Upper lobe of left lung (tissue), 4 donors: ENCODE measurements around the gene SRGAP2B.
"Not testable (repeated sequence)": the region's sequence is repeated elsewhere in the genome, so short reads cannot be mapped to it uniquely, and the experiment has no call there.

Experiments
- CTCF ChIP-seq, 6 experiments: fragments of 450-650 bp in 4 of 6; fragments of 200-600 bp in 2 of 6; sonication (generic) in 2 of 6; IDR thresholded peaks; one replicate each; pipeline ENCODE4 v1.5.1; 2016 to 2019; ENCODE audit warnings: antibody characterized with exemption in 6 of 6
- EP300 ChIP-seq, 4 donors: sonication (generic); formaldehyde crosslinking; IDR thresholded peaks; one replicate each; pipeline ENCODE4 v1.5.1; 2017; ENCODE audit warnings: antibody characterized with exemption in 4 of 4, control low read depth in 2 of 4
- POLR2A ChIP-seq, 4 donors: fragments of 450-650 bp; IDR thresholded peaks; one replicate each; pipeline ENCODE4 v1.5.1; 2016 to 2017; ENCODE audit warnings: antibody characterized with exemption in 4 of 4, mild to moderate bottlenecking in 2 of 4
- POLR2AphosphoS5 ChIP-seq, 2 donors: sonication (generic); formaldehyde crosslinking; IDR thresholded peaks; one replicate each; pipeline ENCODE4 v1.5.1; 2017; ENCODE audit warnings: antibody characterized with exemption in 2 of 2

- TF ChIP-seq CTCF, EP300, POLR2AphosphoS5, POLR2A (IDR thresholded peaks at IDR 0.05): not testable (repeated sequence)
Observed at GRCh38 chr1:145082483-145083255, 12.5 kb downstream of the SRGAP2B start.
